HG03196 (cell line): Measurements from ENCODE around the gene BCORL1.

Experiments
- ATAC-seq: cut with Tn5 transposase; IDR thresholded peaks from one replicate; pipeline ENCODE4 v1.9.1; 2021; ENCODE audit not compliant: unreplicated experiment

The BCORL1 gene

DNA sequence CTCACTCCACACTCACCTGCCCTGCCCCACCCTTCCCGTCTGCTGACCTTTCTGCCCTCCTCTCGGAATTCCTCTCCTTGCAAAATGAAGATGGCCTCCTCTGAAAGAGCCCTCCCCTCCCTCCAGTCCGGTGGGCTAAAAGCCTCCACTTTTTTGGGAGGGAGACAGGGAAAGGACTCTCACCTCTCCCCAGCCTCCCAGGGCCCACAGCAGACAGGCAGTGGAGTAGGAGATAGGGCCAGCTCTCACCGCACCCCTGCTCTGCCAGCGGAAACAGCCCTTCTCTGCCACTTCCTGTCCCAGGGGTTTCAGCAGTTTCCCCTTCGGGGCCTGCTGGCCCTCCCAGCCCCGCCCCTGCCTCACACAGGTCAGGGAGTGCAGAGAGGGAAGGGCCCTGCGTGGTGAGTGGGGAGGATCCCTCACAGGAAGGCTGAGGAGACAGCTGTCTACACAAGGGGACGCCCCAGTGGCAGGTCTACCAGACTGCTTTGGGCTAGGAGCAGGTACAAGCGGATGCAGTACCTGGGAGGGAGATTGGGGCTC lies 109.6 kb downstream of the BCORL1 start:
- ATAC-seq: peak; percentile 97

GRCh38 chrX:130093271-130093670 lies 110.8 kb downstream of the BCORL1 start:
- ATAC-seq: no peak

DNA sequence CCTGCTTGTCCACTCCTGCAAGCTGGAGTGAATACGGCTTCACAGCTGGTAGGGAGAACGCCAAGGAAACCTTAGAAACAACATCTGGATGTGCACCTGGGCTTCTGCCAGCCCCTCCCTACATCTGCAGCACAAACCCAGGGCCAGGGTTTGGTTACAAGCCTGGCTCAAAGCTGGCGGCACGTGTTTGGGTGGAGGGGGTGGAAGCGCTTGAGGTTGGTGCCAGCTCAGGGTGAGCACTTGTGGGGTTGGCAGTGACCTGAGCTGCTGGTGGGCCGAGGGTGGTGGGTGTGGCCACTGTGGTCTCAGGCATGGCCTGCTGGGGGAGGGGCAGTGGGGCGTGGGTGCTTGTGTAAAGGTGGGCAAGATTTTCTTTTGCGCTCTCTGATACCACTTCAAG lies 112.3 kb downstream of the BCORL1 start:
- ATAC-seq: no peak

DNA sequence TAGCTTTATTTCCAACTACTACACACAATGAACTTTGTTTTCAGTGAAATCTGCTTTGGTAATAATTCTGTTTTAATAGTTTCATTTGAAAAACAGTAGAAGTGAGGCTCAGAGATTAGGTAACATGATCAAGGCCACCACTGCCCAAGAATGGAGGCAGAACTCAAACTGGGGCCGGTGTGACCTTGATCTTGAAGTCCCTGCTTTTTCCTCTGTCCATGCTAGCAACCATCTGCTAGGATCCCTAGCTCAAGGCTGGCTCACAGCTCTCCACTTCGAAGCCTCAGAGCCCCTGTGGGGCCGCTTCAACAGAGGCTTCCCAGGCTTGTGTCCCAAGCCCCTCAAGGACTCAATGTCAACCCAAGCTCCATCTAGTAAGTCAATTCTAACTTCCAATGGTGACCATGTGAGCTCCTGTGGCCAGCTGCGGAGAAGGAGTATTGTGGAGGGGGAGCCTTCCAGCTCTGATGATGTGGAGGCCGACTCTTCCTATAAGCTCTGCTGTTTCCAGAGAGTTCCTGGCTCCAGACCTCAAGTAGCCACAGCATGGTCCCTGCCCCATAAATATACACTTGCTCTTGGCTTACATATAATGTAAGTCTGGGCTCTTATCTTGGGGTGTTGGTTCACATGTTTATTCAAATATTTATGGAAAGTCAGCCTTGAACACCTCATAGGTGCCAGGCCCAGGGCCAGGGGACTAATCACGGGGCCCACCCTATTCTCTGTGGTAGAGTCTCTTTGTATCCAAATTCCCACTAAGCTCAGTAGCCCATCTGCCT lies 113.0 kb downstream of the BCORL1 start:
- no peak for ATAC-seq

DNA sequence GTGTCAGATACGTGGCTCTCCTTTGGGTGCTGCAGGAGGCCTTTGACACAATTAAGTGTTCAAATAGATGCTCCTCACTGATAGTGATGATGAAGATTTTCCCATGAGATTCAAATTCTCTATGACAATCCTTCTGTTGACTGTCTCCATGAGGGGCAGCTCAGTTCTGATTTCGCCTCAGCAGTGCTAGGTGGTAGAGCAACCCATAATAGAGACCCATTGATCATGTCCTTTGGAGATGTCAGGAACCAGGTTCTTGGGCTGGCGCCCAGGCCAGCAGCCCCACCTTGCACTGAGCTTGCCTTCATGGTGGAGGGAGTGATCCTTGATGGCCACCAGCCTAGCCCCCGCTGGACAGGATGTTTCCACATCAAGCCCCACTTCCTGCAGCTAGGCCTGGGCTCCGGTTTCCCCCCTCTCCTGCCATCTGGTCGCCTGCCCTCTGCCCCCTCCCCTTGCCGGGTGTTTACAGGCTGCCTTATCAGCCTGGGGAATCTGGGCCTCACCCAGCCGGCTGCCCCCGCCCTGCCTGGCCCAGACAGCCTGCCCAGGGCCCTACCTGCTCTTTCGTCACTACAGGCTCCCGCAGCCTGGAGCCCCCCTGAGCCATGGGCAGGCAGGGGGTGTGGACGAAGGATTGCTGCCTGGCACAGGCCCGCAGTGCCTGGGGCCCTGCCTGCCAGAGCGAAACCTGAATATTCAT lies 115.2 kb downstream of the BCORL1 start:
- ATAC-seq: no peak

DNA sequence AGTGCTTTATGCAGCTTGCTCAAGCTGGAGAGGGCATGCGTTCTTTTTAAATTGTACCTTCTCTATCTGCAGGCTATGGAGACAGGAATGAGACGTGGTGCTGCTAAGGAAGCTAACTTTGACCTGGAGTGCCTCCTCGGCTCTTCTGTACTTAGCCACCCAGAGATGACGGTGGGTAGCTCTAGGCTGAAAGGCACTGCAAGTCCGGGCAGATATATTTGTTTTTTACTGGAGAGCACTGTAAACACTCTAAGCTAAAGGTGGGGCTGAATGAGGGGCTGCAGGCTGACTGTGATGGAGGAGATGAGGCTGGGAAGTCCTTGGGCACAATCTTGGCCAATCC lies 115.7 kb downstream of the BCORL1 start:
- ATAC-seq: no peak

- ATAC-seq: no peak
Measured at GRCh38 chrX:130100180-130100579, 117.7 kb downstream of the BCORL1 start.

GRCh38 chrX:130103605-130104004 lies 121.2 kb downstream of the BCORL1 start:
- no peak for ATAC-seq

DNA sequence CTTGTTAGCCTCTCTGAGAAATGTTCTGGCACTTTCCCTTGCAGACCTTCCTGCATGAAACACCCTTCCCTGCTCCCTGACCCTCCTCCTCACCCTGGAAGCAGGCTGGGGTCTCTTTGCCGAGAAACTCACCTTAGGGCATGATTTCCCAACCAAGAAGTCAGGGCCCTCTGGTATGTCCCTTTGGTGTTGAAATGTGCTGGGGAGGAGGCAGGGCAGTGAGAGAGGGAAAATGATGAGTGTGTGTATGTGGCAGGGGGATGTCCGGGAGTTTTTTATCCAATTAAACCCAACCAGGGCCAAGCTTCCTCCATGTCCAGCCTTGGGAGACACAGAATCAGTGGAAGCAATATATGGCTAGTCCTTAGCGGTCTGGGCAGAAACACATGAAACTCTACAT lies 122.8 kb downstream of the BCORL1 start:
- no peak for ATAC-seq

- no peak for ATAC-seq
Measured at GRCh38 chrX:130106071-130106470, 123.6 kb downstream of the BCORL1 start.
